NCI-H2227 treated with DMSO at 0.1 percent for 48 hours (cell line): ENCODE measurements around the gene LPP.
"Not testable (repeated sequence)": the region's sequence is repeated elsewhere in the genome, so short reads cannot be mapped to it uniquely, and the experiment has no call there.

Experiments used
- DNase-seq: peaks from one replicate; lab custom pipeline; 2025; lab: John Stamatoyannopoulos, UW

Gene LPP

GRCh38 chr3:188634285-188634684 lies 480.3 kb downstream of the LPP start:
- no peak for DNase-seq

GRCh38 chr3:188635258-188636042 lies 481.5 kb downstream of the LPP start:
- DNase-seq = no peak

GRCh38 chr3:188636292-188636691 lies 482.3 kb downstream of the LPP start:
- DNase-seq = not testable (repeated sequence)

- DNase-seq = no peak
Measured at GRCh38 chr3:188641076-188641475, 487.1 kb downstream of the LPP start.

- no peak for DNase-seq
Measured at GRCh38 chr3:188643736-188644135, 489.8 kb downstream of the LPP start.

- no peak for DNase-seq
Measured at GRCh38 chr3:188646592-188646991, 492.6 kb downstream of the LPP start.

GRCh38 chr3:188647237-188647636 lies 493.3 kb downstream of the LPP start:
- DNase-seq = no peak

GRCh38 chr3:188649521-188649920 lies 495.6 kb downstream of the LPP start:
- no peak for DNase-seq

GRCh38 chr3:188656196-188656982 lies 502.4 kb downstream of the LPP start:
- no peak for DNase-seq

GRCh38 chr3:188658606-188659005 lies 504.6 kb downstream of the LPP start:
- DNase-seq = no peak

- no peak for DNase-seq
Measured at GRCh38 chr3:188659449-188660090, 505.6 kb downstream of the LPP start.

GRCh38 chr3:188660415-188660814 lies 506.5 kb downstream of the LPP start:
- DNase-seq = no peak

GRCh38 chr3:188661806-188662205 lies 507.8 kb downstream of the LPP start:
- DNase-seq = no peak

GRCh38 chr3:188662214-188662613 lies 508.3 kb downstream of the LPP start:
- no peak for DNase-seq

GRCh38 chr3:188662795-188663194 lies 508.8 kb downstream of the LPP start:
- DNase-seq = no peak

- DNase-seq = no peak
Measured at GRCh38 chr3:188663839-188664238, 509.9 kb downstream of the LPP start.

- DNase-seq = no peak
Measured at GRCh38 chr3:188664795-188665194, 510.8 kb downstream of the LPP start.

- DNase-seq = no peak
Measured at GRCh38 chr3:188667926-188668325, 514.0 kb downstream of the LPP start.

GRCh38 chr3:188670446-188670845 lies 516.5 kb downstream of the LPP start:
- no peak for DNase-seq

GRCh38 chr3:188671971-188672370 lies 518.0 kb downstream of the LPP start:
- no peak for DNase-seq

- DNase-seq = no peak
Measured at GRCh38 chr3:188672840-188673239, 518.9 kb downstream of the LPP start.

- DNase-seq = no peak
Measured at GRCh38 chr3:188673646-188674186, 519.8 kb downstream of the LPP start.

- DNase-seq = no peak
Measured at GRCh38 chr3:188674595-188674994, 520.6 kb downstream of the LPP start.
